Neural cell (in vitro differentiated cells): ENCODE results near the gene OR2D2. TPM values are rescaled to one million over a fixed set of nuclear protein-coding genes. Genes with fewer than 3 reads are reported as not detected.

ENCODE experiments used
- H2AFZ ChIP-seq: fragments of 200-600, 300-800 bp; sonication (generic), shearing (Covaris generic); 2 replicates; pipeline ENCODE4 v1.6.0; 2014; ENCODE audit warnings: low read depth, mild to moderate bottlenecking, antibody characterized with exemption, low read length, moderate library complexity
- H3F3A ChIP-seq: fragments of 200-600 bp; shearing (Covaris generic); 2 replicates; pipeline ENCODE4 v1.6.1; 2016; ENCODE audit warnings: mild to moderate bottlenecking, moderate library complexity, mixed read lengths, antibody characterized with exemption, low read length; ENCODE audit not compliant: insufficient read depth, poor library complexity, severe bottlenecking
- H3K27ac ChIP-seq: fragments of 200-600, 300-800 bp; sonication (generic), shearing (Covaris generic); 2 replicates; pipeline ENCODE4 v1.5.1; 2014; ENCODE audit warnings: mild to moderate bottlenecking, low read length, moderate library complexity
- H3K27me3 ChIP-seq: fragments of 300-800, 200-600 bp; sonication (generic), shearing (Covaris generic); 2 replicates; pipeline ENCODE4 v1.6.0; 2014; ENCODE audit warnings: mild to moderate bottlenecking, low read depth, low read length, moderate library complexity; ENCODE audit not compliant: insufficient read depth
- H3K36me3 ChIP-seq: fragments of 300-800, 200-600 bp; sonication (generic), shearing (Covaris generic); 2 replicates; pipeline ENCODE4 v1.5.1; 2014; ENCODE audit warnings: mild to moderate bottlenecking, antibody characterized with exemption, low read length, moderate library complexity; ENCODE audit not compliant: insufficient read depth
- H3K4me2 ChIP-seq: fragments of 300-800, 200-600 bp; sonication (generic), shearing (Covaris generic); 2 replicates; pipeline ENCODE4 v1.6.0; 2014; ENCODE audit warnings: mild to moderate bottlenecking, low read length
- H3K4me3 ChIP-seq: fragments of 300-800, 200-600 bp; sonication (generic), shearing (Covaris generic); 2 replicates; pipeline ENCODE4 v1.5.1; 2014; ENCODE audit warnings: mild to moderate bottlenecking, low read length, moderate library complexity
- H3K79me2 ChIP-seq: fragments of 200-600 bp; shearing (Covaris generic); replicated peaks from 2 replicates; pipeline ENCODE4 v1.6.0; 2014; ENCODE audit warnings: mild to moderate bottlenecking, low read length, moderate library complexity; ENCODE audit not compliant: insufficient read depth
- H3K9ac ChIP-seq: fragments of 300-800, 200-600 bp; sonication (generic), shearing (Covaris generic); 2 replicates; pipeline ENCODE4 v1.6.1; 2016; ENCODE audit warnings: mild to moderate bottlenecking, low read length, mixed read lengths
- H3K9me2 ChIP-seq: fragments of 200-600 bp; shearing (Covaris generic); 2 replicates; pipeline ENCODE4 v1.6.1; 2016; ENCODE audit warnings: mild to moderate bottlenecking, low read length, mixed read lengths; ENCODE audit not compliant: insufficient read depth
- H3K9me3 ChIP-seq: fragments of 200-600, 300-800 bp; sonication (generic), shearing (Covaris generic); 2 replicates; pipeline ENCODE4 v1.6.1; 2016; ENCODE audit warnings: mild to moderate bottlenecking, mixed run types, low read length, moderate library complexity, mixed read lengths
- H4K20me1 ChIP-seq: fragments of 200-600 bp; shearing (Covaris generic); 2 replicates; pipeline ENCODE4 v1.6.1; 2016; ENCODE audit warnings: mild to moderate bottlenecking, mixed run types; ENCODE audit not compliant: insufficient read depth
- EP300 ChIP-seq: fragments of 450-650 bp; conservative IDR thresholded peaks from 2 replicates; pipeline ENCODE4 v1.6.1; 2014; ENCODE audit warnings: antibody characterized with exemption, mild to moderate bottlenecking, moderate library complexity; ENCODE audit not compliant: poor library complexity, severe bottlenecking
- EZH2 ChIP-seq: fragments of 200-600, 300-800 bp; shearing (Covaris generic), sonication (generic); IDR thresholded peaks from 2 replicates; pipeline ENCODE4 v1.6.1; 2014; ENCODE audit warnings: antibody characterized with exemption, low read length, borderline replicate concordance, mild to moderate bottlenecking; ENCODE audit not compliant: insufficient read depth, poor library complexity, severe bottlenecking
- MXI1 ChIP-seq: fragments of 450-650 bp; conservative IDR thresholded peaks from 2 replicates; pipeline ENCODE4 v1.6.1; 2014; ENCODE audit warnings: antibody characterized with exemption, mild to moderate bottlenecking; ENCODE audit not compliant: poor library complexity, severe bottlenecking
- POLR2AphosphoS5 ChIP-seq: IDR thresholded peaks from 2 replicates; pipeline ENCODE4 v1.6.1; 2012
- RAD21 ChIP-seq: fragments of 450-650 bp; conservative IDR thresholded peaks from 2 replicates; pipeline ENCODE4 v1.6.1; 2014; ENCODE audit warnings: antibody characterized with exemption, mild to moderate bottlenecking, moderate library complexity
- SMC3 ChIP-seq: fragments of 450-650 bp; conservative IDR thresholded peaks from 2 replicates; pipeline ENCODE4 v1.6.1; 2014; ENCODE audit warnings: antibody characterized with exemption, mild to moderate bottlenecking, moderate library complexity; ENCODE audit not compliant: poor library complexity
- TAF1 ChIP-seq: IDR thresholded peaks from 2 replicates; pipeline ENCODE4 v1.6.1; 2012; ENCODE audit warnings: low read depth
- polyA minus RNA-seq: library from RNA; depleted of rRNA, polyadenylated mRNA; stranded (reverse); fragments of >200 nt; gene quantifications from 2 replicates; pipeline ENCODE4 v1.2.3, GENCODE V29; 2014
- polyA plus RNA-seq: library from polyadenylated mRNA; depleted of rRNA; stranded (reverse); fragments of >200 nt; gene quantifications from 2 replicates; pipeline ENCODE4 v1.2.3, GENCODE V29; 2014
- TF ChIP-seq, protein P1 (sequence below): IDR thresholded peaks from 2 replicates; pipeline ENCODE4 v1.6.1; 2012; ENCODE audit warnings: borderline replicate concordance
- TF ChIP-seq, protein P2 (sequence below): fragments of 450-650 bp; IDR thresholded peaks from 2 replicates; pipeline ENCODE4 v1.5.1; 2014; ENCODE audit warnings: antibody characterized with exemption, mild to moderate bottlenecking, moderate library complexity; ENCODE audit not compliant: poor library complexity, severe bottlenecking

The OR2D2 gene, protein sequence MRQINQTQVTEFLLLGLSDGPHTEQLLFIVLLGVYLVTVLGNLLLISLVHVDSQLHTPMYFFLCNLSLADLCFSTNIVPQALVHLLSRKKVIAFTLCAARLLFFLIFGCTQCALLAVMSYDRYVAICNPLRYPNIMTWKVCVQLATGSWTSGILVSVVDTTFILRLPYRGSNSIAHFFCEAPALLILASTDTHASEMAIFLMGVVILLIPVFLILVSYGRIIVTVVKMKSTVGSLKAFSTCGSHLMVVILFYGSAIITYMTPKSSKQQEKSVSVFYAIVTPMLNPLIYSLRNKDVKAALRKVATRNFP
- polyA plus RNA-seq (not detected in 2 replicates), polyA minus RNA-seq (0.58 and 1.7 TPM in 2 replicates)

DNA sequence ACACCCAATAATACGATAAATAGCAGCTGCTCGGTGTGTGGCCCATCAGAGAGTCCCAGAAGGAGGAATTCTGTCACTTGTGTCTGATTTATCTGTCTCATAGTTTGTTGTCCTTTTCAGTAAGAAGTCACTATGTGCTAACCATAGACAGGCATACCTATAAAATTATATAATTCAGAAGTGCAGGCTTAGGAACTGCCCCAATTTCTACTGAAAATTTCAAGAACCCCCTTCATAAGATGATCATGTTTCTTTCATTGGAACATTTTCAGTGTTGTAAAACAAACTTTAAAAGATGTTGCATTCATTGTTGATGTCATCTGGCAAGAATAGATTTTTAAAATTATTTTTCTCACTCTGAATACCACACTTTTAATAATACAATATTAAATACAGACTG is at the start of gene OR2D2:
Gene OR2D2 (minus strand): TSS at position 101 of the 400 bp plus-strand sequence. CDS start 0 bp downstream, at position 101.
- Histone ChIP-seq H3K4me2 (no peak within 1 kb of the TSS), H3K9ac (no peak within 1 kb of the TSS)

GRCh38 chr11:6941970-6942369 is 49.7 kb upstream of the OR2D2 start:
- Histone ChIP-seq H3K27me3 (no peaks in the 10 kb centered on the region), H3K27ac (no peak overlapping the region), H3K9ac (no peak overlapping the region), H3K79me2 (no peaks in the 10 kb centered on the region), H3K36me3 (no peaks in the 10 kb centered on the region), H3K4me3 (no peak overlapping the region), H4K20me1 (no peaks in the 10 kb centered on the region), H3K4me2 (no peak overlapping the region), H3F3A (no peaks in the 10 kb centered on the region), H3K9me3 (no peaks in the 10 kb centered on the region), H2AFZ (no peak overlapping the region), H3K9me2 (no peaks in the 10 kb centered on the region)
- TF ChIP-seq, protein P1, sequence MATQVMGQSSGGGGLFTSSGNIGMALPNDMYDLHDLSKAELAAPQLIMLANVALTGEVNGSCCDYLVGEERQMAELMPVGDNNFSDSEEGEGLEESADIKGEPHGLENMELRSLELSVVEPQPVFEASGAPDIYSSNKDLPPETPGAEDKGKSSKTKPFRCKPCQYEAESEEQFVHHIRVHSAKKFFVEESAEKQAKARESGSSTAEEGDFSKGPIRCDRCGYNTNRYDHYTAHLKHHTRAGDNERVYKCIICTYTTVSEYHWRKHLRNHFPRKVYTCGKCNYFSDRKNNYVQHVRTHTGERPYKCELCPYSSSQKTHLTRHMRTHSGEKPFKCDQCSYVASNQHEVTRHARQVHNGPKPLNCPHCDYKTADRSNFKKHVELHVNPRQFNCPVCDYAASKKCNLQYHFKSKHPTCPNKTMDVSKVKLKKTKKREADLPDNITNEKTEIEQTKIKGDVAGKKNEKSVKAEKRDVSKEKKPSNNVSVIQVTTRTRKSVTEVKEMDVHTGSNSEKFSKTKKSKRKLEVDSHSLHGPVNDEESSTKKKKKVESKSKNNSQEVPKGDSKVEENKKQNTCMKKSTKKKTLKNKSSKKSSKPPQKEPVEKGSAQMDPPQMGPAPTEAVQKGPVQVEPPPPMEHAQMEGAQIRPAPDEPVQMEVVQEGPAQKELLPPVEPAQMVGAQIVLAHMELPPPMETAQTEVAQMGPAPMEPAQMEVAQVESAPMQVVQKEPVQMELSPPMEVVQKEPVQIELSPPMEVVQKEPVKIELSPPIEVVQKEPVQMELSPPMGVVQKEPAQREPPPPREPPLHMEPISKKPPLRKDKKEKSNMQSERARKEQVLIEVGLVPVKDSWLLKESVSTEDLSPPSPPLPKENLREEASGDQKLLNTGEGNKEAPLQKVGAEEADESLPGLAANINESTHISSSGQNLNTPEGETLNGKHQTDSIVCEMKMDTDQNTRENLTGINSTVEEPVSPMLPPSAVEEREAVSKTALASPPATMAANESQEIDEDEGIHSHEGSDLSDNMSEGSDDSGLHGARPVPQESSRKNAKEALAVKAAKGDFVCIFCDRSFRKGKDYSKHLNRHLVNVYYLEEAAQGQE, result no peak
- TF ChIP-seq POLR2AphosphoS5, result no peak
- TF ChIP-seq MXI1, result no peak
- no peak for TF ChIP-seq TAF1
- TF ChIP-seq, protein P2, sequence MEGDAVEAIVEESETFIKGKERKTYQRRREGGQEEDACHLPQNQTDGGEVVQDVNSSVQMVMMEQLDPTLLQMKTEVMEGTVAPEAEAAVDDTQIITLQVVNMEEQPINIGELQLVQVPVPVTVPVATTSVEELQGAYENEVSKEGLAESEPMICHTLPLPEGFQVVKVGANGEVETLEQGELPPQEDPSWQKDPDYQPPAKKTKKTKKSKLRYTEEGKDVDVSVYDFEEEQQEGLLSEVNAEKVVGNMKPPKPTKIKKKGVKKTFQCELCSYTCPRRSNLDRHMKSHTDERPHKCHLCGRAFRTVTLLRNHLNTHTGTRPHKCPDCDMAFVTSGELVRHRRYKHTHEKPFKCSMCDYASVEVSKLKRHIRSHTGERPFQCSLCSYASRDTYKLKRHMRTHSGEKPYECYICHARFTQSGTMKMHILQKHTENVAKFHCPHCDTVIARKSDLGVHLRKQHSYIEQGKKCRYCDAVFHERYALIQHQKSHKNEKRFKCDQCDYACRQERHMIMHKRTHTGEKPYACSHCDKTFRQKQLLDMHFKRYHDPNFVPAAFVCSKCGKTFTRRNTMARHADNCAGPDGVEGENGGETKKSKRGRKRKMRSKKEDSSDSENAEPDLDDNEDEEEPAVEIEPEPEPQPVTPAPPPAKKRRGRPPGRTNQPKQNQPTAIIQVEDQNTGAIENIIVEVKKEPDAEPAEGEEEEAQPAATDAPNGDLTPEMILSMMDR, result no peak
- no peak for TF ChIP-seq EP300
- TF ChIP-seq SMC3, result no peak
- no peak for TF ChIP-seq EZH2
- no peak for TF ChIP-seq RAD21

More for the DNA sequence above, at the start of gene OR2D2:
- Histone ChIP-seq H3K36me3 (no peaks in the 10 kb centered on the region), H2AFZ (no peak within 1 kb of the TSS), H3K27me3 (no peaks in the 10 kb centered on the region), H3K4me3 (no peak within 1 kb of the TSS), H3K27ac (no peak within 1 kb of the TSS), H3K9me3 (no peaks in the 10 kb centered on the region), H3F3A (no peaks in the 10 kb centered on the region), H4K20me1 (no peaks in the 10 kb centered on the region), H3K79me2 (no peaks in the 10 kb centered on the region), H3K9me2 (no peaks in the 10 kb centered on the region)
- no peak for TF ChIP-seq SMC3
- TF ChIP-seq, protein P2, result no peak
- TF ChIP-seq TAF1, result no peak
- TF ChIP-seq POLR2AphosphoS5, result no peak
- TF ChIP-seq MXI1, result no peak
- no peak for TF ChIP-seq RAD21
- TF ChIP-seq, protein P1, result no peak
- TF ChIP-seq EZH2, result no peak
- no peak for TF ChIP-seq EP300
